ENCODE data around the gene TDO2.

TDO2 gene

DNA sequence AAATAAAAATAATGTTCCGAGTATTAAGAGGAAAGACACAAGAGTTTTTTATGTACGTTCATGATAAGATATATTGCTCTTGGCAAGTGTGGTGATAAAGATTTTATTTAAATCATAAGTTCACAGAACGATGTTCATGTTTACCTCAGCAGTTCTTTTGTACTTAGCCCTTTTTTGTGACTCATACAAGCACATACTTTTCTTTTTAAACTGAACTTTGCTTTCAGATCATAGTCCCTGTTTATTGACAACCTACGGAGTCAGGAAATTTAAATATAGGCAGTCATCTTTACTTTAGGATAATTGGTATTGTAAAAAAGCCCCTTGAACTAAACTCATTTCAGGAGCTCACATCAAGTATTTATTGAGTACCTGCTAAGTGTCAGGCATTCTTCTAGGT is 51.4 kb downstream of the TDO2 start:
- DNase-seq, result no peak

DNA sequence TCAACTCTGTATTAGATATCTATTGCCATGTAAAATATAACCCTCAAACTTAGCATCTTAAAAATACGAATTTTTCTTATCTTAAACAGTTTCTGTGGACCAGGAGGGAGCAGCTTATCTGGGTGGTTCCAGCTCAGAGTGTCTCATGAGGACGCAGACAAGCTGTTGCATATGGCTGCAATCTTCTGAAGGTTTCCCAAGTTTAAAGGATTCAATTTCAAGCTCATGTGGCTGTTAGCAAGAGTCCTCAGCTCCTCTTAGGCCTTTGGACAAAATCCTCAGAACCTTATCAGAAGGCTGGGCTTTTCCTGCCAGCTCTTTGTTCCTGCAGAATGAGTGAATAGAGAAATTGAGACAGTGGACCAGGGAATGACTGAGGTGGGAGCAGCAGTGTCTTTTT is 53.0 kb downstream of the TDO2 start:
- no peak for DNase-seq

DNA sequence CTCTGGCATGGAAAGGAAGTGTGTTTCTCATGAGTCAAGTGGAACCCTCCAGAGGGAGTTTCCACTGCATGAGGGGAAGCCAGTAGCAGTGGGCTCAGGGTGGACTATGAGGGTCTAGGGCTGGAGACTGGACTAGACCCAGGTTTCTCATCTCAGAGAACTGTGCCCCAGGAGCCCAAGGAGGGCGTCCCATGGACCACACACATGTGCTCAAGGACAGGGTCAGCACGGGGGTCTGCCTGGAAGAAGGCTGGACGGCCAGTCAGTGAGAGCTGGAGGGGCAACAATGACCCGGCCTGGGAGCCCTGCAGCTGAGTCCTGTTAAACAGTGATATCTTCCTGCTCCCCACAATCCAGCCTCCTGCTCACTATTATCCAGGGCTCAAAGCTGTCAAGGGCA is 55.9 kb downstream of the TDO2 start:
- no peak for DNase-seq

DNA sequence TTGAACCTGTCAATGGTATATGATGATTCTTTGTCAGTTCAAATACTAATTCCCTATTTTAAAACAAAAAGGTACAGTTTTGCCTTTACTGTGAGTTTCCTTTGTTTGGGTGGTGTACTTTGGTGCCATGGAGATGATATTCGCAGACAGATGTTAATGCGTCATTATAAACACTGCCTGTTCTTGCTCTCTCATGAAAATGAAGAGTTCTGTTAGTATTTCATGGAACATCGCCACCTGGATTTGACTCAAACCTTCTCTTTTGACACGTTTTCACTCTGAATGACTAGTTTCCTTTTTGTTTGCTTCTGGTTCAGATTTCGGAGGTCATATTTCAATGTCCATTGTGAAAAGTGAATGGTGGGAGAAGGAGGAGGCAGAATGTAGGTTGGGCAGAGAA is 57.0 kb downstream of the TDO2 start:
- DNase-seq, result no peak

DNA sequence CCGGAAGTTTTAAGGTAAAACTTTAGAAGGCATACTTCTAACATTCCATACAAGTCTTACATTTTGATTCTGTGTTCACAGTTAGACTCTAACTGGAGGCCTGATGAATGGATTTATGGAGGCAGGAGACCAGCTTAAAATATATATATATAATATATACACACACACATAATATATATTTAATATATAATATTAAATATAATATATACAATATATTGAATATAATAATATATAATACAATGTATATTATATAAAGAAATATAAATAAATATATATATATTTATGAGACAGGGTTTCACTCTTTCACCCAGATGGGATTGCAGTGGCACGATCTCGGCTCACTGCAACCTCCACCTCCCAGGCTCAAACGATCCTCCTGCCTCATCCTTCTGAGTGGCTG is 58.1 kb downstream of the TDO2 start:
- no peak for DNase-seq

DNA sequence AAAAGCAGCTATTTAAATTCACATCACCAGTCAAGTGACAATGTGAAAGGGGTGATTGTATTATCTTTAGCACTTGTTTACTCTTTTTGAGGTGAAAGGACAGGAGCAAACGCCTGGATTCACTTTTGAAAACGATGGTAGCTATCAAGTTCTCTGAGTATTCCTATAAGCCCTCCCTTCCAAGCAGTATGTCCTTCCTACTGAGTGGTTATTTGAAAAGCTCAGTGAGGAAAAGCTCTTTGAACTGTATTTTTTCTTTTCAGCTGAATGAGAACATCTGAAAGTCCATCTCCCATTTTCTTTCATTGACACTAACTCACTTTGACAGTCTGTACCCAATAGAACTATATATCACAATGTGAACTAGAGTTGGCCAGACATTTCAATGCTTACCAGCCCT is 59.3 kb downstream of the TDO2 start:
- DNase-seq, result no peak

DNA sequence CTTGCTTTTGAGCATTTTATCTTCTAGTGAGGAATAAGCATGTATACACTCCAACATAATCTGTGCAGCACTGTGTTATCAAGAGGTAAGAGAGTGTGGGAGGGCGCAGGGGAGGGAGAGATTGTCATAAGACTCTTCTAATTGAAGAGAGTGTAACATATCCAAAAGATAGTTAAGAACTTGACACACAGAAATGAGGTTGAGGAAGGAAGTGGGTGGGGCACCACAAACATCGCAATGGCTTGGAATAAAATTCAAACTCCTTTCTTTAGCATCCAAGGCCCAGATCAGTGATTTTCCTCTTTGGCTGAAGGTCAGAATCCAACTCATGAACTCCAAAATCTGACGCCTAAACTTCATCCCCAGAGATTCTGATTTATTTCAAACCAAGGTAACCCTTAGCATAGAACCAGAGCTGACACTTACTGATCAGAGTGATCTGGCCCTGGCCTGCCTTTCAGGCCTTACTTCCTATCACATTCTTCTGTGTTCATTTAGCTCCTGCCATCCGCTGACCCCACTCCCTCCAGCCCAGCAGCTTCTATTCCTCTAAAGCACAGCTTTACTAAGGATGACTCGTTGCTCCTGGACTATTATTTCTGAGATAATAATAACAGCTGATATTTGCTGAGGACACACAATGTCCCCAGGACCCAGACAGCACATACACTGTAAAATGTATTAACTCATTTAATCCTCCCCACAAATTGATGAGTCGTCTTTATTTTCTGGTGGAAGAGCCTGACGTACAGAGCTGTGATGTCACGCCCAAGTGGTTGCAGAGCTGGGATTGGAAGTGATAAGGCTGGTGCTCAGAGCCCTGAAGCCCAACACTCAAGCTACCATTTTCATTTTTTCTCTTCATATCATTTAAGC is 60.8 kb downstream of the TDO2 start:
- no peak for DNase-seq

DNA sequence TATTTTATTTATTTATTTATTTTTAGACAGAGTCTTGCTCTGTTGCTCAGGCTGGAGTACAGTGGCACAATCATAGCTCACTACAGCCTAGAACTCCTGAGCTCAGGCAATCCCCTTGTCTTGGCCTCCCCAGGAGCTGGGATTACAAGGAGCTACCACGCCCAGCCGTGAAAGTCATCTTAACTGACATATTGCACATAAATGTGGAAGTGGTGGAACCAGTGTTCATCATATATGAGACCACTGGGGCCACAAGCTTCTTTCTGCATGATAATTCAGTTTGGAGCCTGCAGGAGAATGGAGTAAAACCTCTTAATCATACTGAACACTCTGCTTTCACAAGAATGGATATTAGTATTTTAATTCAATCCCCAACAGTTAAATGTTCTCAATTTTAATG is 62.7 kb downstream of the TDO2 start:
- no peak for DNase-seq

DNA sequence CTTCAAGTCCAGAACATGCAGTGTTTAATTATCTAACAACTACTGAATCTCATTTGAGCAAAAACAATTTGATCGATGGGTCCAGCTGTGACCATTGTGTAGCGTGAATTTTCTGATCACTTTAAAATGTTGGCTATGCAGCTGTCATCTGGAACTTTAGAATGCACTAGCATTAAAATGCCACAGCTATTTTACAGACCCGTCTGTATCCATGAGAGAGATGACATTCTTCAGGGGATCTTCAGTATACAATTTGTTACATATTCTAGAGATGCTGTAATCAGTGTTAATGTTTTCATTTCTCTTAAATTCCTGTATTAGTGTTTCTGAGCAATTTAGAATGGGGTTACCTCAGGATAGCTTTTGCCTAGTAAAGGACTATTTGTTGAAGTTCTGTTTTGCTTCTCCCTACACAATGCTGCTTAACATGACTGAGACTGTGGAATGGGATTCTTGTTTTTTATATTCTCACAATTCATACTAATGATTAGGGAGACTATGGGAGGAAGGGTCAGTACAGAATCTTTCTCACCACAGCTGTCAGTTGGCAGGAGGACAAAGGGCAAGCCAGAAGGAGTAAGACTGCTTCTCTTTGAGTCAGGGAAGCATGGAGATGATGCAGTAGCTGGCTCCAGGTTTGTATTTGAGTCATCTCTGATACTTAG is 63.4 kb downstream of the TDO2 start:
- no peak for DNase-seq

Data from central memory CD4-positive, alpha-beta T cell (primary cell).